ENCODE measurements around the gene MAPK10.

The MAPK10 gene

GRCh38 chr4:86388252-86388651 lies 28.4 kb upstream of the MAPK10 start:
- H3K4me3 ChIP-seq (ENCODE audit: low read depth, low read length): no peak overlapping the region
- TF ChIP-seq, protein P1, sequence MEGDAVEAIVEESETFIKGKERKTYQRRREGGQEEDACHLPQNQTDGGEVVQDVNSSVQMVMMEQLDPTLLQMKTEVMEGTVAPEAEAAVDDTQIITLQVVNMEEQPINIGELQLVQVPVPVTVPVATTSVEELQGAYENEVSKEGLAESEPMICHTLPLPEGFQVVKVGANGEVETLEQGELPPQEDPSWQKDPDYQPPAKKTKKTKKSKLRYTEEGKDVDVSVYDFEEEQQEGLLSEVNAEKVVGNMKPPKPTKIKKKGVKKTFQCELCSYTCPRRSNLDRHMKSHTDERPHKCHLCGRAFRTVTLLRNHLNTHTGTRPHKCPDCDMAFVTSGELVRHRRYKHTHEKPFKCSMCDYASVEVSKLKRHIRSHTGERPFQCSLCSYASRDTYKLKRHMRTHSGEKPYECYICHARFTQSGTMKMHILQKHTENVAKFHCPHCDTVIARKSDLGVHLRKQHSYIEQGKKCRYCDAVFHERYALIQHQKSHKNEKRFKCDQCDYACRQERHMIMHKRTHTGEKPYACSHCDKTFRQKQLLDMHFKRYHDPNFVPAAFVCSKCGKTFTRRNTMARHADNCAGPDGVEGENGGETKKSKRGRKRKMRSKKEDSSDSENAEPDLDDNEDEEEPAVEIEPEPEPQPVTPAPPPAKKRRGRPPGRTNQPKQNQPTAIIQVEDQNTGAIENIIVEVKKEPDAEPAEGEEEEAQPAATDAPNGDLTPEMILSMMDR (IDR thresholded peaks at IDR 0.05; ENCODE audit: low read depth, low read length, missing control alignments): no peak
- no peak for DNase-seq (ENCODE audit: low read depth)

DNA sequence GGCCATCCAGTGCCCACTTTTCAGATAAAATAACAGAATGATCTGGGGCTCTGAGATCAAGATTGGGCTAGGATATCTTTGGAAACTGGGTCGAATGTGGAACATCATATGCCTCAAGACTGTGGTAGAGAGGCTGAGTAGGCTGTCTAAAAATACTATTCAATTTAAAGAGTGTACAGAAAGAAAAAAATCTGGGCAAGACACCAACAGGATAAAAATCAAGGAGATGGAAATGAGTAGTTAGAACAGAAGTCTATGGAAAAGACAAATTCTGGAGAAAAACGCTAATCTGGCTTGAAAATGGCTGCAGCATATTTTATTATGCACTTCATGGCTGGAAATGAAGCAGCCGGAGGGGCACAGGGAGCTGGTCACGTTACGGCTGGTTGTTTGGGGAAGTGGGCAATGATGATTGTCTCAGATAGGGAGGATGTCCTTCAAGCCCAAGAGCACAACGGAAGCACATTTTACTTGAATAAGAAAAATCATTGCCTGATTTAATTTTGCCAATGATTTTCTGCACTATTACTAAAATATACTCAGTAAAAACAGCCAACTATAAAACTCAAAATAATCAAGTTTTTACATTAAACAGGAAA lies 27.1 kb upstream of the MAPK10 start:
- no peak overlapping the region for H3K4me3 ChIP-seq (ENCODE audit: low read depth, low read length)
- DNase-seq (ENCODE audit: low read depth): no peak
- TF ChIP-seq, protein P1 (IDR thresholded peaks at IDR 0.05; ENCODE audit: low read depth, low read length, missing control alignments): no peak

DNA sequence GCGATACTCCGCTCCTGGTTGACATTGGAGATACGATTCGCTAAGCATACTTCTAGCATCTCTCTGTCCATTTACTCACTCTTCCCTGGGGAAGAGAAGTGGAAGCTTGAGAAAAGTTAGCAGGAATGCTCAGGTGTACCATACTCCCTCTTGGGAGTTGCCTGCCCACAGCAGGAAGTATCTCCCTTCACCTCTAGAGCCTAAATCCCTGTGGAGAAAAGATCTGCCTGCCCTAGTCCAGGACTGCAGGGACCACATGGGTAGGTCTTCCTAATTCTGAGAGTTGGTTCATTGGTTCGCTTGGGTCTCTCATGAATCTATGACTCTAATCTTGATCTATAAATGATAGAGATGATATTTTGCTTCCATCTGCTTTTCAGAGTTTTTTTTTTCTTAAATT lies 26.3 kb upstream of the MAPK10 start:
- TF ChIP-seq, protein P1 (IDR thresholded peaks at IDR 0.05; ENCODE audit: low read depth, low read length, missing control alignments): no peak
- DNase-seq (ENCODE audit: low read depth): no peak
- H3K4me3 ChIP-seq (ENCODE audit: low read depth, low read length): no peak overlapping the region

GRCh38 chr4:86381431-86381830 lies 21.6 kb upstream of the MAPK10 start:
- TF ChIP-seq, protein P1 (IDR thresholded peaks at IDR 0.05; ENCODE audit: low read depth, low read length, missing control alignments): no peak
- DNase-seq (ENCODE audit: low read depth): no peak
- H3K4me3 ChIP-seq (ENCODE audit: low read depth, low read length): no peak overlapping the region

DNA sequence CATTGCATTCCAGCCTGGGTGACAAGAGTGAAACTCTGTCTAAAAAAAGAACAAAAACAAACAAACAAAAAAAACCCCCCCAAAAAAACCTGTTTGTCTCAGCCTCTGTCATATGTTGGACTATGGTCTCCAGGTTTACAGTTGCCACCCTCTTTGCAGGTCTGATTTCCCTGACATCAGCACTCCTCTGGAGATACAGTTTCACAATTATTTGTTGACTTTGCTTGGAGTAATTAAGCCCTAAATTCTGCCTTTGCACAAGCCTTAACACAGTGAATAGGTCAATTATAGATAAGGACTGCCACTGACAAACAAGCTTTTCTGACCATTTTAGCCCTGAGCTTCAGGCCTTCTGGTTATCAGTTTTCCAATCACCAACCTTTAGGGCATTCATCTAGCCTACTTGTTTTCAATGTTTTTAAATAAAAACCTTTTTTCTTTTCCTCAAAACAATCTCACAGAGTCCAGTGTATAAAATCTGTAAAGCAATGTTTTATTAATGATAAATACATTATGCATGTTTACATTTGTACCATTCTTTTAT lies 20.4 kb upstream of the MAPK10 start:
- no peak for DNase-seq (ENCODE audit: low read depth)
- no peak overlapping the region for H3K4me3 ChIP-seq (ENCODE audit: low read depth, low read length)
- TF ChIP-seq, protein P1 (IDR thresholded peaks at IDR 0.05; ENCODE audit: low read depth, low read length, missing control alignments): no peak

DNA sequence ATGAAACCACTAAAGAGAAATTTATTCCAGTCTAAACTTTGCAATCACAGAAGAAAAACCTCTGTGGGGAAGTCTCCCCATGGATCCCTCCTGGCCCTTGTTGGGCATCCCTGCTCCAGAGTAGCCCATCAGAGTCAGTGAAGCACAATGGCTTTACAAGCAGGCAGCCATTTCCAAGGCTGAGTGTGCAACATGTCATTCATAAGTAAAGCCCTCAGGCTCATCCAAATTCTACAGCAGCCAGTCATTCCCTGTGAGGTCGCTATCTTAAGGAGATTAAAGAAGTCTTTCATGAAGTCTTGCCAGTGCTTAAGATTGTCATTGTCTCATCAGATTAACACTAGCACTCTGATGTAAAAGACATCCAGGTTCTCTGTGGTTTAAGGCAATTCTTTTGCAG lies 17.0 kb upstream of the MAPK10 start:
- DNase-seq (ENCODE audit: low read depth): no peak
- TF ChIP-seq, protein P1 (IDR thresholded peaks at IDR 0.05; ENCODE audit: low read depth, low read length, missing control alignments): no peak
- no peak overlapping the region for H3K4me3 ChIP-seq (ENCODE audit: low read depth, low read length)

DNA sequence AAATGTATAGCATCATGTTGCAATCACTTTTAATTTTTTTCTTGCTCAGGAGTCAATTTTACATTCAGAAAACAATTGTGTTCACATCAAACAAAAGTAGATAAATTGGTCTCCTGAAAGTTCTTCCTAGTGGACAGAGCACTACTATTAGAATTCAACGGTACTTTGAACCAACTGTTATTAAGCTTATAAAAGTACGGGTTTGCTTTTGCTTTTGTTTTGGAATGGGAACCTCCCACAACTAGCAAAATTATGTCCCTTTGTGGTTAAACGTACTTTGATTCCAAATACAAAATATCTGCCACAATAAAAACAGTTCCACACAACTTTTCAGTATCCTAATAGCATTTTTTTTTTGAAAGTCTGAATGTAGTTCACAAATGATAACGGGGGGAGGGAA lies 8.6 kb upstream of the MAPK10 start:
- no peak overlapping the region for H3K4me3 ChIP-seq (ENCODE audit: low read depth, low read length)
- TF ChIP-seq, protein P1 (IDR thresholded peaks at IDR 0.05; ENCODE audit: low read depth, low read length, missing control alignments): no peak
- DNase-seq (ENCODE audit: low read depth): no peak
